HG02588 (cell line): ENCODE measurements around the gene ZNF581.

Experiments used
- ATAC-seq: cut with Tn5 transposase; IDR thresholded peaks from one replicate; pipeline ENCODE4 v1.9.1; 2021; ENCODE audit warnings: mild to moderate bottlenecking, moderate library complexity; ENCODE audit not compliant: unreplicated experiment

Gene ZNF581

GRCh38 chr19:55661826-55662225 is 18.4 kb downstream of the ZNF581 start:
- ATAC-seq, result no peak

DNA sequence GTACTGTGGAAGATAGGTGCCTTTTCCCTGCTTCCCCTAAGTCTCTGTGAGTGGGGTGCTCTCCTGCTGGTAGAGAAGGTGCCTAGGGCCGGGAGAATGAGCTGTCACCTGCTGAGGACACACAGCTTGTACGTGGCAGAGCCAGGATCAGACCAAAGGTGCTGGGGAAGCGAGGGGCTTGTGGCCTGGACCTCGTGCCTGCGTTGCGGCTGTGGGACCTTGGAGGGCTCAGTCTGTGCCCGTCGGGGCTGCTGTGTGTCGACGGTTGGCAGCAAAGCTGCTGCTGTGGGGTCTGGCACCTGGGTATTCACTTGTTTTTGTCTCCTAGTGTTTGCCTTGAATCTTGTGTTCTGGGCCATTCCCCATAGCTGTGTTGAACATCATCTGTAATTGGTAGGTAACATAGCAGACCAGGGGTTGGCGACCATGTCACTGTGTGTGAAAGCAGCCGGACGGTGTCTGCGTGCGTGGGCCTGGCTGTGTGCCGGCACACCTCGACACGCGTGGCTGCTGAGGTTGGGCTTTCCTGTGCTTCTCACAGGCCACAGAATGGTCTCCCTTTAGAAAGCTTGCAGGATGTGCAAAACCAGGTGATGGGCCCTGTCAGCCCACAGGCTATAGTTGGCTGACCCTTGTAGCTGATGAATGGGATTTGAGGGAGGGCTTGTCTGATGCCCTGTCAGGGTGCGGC is 20.5 kb downstream of the ZNF581 start:
- no peak for ATAC-seq

GRCh38 chr19:55666343-55667005 is 23.0 kb downstream of the ZNF581 start:
- ATAC-seq, result no peak

DNA sequence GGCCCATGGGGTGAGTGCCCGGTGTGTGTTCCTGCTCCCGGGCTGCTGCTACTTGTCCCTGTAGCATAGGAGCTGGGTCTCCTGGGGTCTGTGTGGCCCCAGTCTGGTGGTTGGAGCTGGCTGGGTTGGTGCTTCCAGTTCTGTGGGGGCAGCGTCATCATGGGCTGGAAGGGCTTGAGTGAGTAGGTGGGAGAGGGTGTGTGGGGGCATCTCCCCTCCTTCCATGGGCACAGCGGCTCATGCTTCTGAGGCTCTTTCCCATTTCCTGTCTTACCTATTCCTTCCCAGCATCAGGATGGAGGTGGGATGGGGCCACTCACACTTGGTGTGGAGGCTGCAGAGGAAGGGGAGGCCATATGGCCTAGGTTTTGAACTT is 23.5 kb downstream of the ZNF581 start:
- ATAC-seq, result no peak

DNA sequence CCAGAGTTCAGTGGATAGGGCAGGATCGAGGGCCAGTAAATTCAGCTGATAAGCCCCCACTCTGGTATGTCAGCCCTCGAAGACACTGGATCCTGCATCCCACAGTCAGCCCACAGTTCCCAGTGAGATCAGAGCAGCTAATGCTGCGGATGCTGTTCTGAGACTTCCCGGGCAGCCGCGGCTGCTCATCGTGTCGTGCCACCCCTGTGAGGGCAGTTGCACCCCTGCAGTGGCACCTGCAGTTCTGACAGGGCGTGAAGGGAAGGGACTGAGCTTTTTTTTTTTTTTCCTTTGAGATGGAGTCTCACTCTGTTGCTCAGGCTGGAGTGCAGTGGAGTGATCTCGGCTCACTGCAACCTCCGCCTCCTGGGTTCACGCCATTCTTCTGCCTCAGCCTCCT is 24.1 kb downstream of the ZNF581 start:
- ATAC-seq, result no peak

DNA sequence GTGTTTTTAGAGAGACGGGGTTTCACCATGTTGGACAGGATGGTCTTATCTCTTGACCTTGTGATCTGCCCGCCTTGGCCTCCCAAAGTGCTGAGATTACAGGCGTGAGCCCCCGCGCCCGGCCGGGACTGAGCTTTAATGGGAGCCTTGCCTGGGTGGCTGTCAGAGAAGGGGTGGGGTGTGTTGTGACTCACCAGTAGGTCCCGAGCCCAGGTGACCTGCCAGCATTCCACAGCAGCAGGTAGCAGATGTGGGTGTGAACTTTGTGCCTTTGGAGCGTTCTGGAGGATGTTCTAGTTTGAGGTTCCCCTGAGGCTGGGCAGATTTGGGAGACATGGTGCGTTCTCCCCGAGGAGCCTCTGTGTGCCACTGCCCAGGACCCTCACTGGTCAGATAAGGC is 24.5 kb downstream of the ZNF581 start:
- ATAC-seq, result no peak

- no peak for ATAC-seq
Measured at GRCh38 chr19:55668603-55669348, 25.3 kb downstream of the ZNF581 start.

GRCh38 chr19:55669418-55670279 is 26.2 kb downstream of the ZNF581 start:
- ATAC-seq, result no peak

DNA sequence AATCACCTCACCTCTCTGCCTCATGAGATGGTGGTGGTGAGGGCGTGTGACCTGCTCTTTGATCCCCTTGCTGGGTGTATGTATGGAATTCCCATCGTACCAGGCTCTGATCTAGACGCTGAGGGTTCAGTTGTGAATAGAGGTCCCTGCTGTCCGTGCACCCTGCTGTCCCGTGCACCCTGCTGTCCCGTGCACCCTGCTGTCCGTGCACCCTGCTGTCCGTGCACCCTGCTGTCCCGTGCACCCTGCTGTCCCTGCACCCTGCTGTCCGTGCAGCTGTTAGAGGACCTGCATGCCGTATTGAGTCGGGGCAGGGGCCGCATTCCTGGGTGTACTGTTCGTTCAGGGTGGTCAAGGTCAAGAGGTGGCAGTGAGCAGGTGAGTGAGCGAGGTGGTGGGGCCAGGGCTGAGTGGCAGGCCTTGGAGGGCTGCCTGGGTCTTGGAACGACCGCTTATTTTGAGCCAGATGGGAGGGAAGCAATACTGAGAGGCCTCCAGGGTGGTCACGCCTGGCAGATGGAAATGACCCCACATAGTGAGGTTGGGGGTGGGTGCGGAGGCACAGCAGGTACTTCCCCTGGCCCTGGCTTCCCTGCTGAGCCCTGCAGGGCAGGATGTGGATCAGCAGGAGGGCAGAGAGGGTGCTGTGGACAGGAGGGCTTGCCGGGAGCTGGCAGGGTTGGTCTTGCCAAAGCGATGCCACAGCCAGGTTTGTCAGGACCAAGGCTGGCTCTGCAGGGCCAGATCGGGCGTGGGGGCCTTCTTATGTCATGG is 27.0 kb downstream of the ZNF581 start:
- no peak for ATAC-seq

- no peak for ATAC-seq
Measured at GRCh38 chr19:55671054-55671378, 27.6 kb downstream of the ZNF581 start.

DNA sequence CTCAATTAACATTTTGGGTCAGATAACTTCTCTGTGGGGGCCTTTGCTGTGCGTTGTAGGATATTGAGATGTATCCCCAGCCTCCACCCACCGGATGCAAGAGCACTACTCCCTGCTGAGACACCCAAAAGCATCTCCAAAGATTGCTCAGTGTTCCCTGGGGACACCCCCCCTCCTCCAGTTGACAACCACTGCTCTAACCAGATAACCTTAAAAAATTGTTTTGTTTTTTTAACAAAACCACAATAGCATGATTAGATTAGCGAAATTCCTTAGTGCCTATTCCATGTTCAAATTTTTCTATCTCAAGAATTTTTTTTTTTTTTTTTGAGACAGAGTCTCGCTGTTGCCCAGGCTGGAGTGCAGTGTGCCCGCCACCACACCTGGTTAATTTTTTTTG is 29.0 kb downstream of the ZNF581 start:
- ATAC-seq, result no peak

GRCh38 chr19:55673465-55673864 is 30.0 kb downstream of the ZNF581 start:
- ATAC-seq, result no peak

GRCh38 chr19:55673889-55674288 is 30.4 kb downstream of the ZNF581 start:
- ATAC-seq, result no peak

- no peak for ATAC-seq
Measured at GRCh38 chr19:55674459-55674840, 31.0 kb downstream of the ZNF581 start.

DNA sequence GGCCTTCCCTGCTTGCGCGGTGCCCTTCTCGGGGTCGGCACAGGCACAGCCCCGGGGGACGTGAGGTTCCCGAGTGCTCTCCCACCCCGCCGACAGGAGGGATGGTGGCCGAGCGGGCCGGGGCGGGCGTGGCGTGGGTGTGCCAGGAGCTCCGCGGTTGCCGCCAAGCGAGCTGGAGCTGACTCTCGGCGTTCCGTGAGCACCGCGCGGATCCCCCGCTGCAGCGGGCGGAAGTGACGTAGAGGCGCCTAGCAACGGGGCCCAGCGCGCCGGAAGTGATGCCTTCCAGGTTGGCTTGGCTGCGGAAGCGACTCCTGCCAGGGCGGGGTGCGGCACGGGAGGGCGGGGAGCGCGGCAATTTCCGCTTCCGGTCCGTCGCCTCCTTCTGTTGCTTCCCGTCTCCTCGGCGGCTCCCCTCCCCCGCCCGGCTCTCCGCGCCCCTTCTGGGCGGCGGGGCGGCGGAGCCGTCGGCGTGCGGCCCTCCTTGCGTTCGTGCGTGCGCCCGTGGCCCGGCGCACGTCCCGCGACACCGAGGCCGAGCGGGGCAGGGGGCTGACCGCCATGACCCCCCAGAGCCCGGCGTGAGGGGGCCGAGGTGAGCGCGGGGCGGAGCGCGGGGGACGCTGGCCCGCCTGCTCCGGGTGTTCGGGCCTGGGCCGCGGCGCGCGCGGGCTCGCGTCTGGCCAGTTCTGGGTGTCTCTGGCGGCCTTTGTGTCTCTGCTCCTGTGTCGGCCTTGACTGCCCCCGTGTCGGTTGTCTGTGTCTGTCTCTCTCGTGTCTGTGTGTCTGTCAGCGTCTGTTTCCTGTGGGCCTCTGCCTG is 31.6 kb downstream of the ZNF581 start, which contains the start of gene EPN1:
TSS of gene EPN1 (plus strand) at position 386 of the 820 bp plus-strand sequence. CDS start 3,402 bp downstream, outside the sequence.
- peak; percentile 63 for ATAC-seq

DNA sequence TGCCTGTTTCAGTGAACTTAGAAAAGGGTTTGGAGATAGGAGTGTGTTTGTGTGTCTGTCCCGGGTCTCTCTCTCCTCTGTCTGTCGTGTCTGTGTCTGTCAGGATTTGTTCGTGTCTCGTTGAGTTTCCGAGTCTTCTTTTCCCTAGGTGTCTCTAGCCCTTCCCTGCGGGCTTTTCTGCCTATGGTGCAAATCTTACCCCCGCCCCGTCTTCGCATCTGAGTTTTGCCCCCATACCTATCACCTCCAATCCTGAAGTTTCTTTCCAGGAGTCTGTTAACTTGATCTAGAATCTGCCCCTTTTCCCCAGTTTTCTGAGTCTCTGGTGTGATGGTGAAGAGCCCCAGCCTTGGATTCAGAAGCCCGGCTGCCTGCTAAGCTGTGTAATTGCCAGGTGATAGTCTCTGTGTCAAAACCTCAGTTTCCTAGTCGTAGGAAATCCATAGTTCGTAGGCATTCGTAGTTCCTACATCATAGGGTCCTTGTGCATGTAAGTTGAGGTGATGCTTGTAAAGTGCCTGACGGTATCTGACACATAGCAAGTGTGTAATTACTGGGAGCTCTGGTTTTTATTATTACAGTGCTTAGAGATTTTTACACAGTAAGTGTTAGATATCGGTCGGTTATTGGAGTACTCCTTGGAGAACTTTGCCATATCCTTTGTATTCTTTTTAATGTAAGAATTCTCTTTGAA is 32.4 kb downstream of the ZNF581 start:
- no peak for ATAC-seq

GRCh38 chr19:55676383-55676782 is 32.9 kb downstream of the ZNF581 start:
- no peak for ATAC-seq

- no peak for ATAC-seq
Measured at GRCh38 chr19:55676889-55677505, 33.5 kb downstream of the ZNF581 start.
